ENCODE results near the gene DMKN. TPM values are rescaled to one million over a fixed set of nuclear protein-coding genes. Genes with fewer than 3 reads are reported as not detected.

DMKN gene
- total and polyA plus RNA-seq, 9 of the 15 experiments (the other 6 are each of a cell fraction or from before 2014, with no cell fraction given): 0.36 to 0.53 TPM; not detected in 7

DNA sequence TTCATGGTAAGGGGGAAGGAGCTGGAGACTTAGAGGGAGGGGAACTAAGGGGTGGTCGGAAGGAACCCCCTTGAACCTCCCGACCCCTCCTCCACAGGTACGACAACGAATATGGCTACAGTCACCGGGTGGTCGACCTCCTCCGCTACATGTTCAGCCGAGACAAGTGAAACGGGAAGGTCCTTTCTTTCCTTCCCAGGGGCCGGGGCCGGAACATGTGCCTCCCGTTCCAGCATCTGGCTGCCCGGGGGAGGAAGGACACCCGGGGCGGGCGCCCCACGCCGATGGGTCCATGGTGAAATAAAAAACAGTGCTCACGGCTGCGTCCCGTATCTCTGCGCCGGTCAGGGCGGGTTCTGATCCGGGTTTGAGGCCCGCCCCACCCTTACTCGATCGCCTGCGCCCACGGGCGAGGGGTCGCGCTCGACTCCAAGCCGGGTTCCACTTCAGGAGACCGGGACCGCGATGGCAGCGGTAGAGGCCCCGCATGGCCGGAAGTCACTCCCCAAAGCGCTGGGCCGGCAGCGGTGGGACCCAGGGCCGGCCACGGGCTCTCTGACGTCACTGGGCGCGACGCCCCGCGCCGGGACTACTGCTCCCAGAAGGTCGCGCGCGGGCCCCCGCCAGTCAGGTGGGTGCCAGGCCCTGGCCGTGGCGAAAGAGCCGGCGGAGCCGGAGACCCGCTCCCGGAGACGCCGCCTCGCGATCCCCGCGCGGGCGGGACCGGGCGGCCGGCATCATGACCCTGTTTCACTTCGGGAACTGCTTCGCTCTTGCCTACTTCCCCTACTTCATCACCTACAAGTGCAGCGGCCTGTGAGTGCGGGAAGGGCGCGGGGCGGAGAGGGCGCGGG is 31.8 kb upstream of the DMKN start, which contains the start of gene TMEM147 (continued):
- TF ChIP-seq ZFX (CRISPR knock-in tag; IDR thresholded peaks at IDR 0.05) (peak; percentile 95), ZNF507 (tag; conservative IDR thresholded peaks at IDR 0.05) (no peak), ATF7 (IDR thresholded peaks at IDR 0.05) (peak; percentile 92), TAF7 (tag; IDR thresholded peaks at IDR 0.05) (no peak), ZNF134 (CRISPR knock-in tag; conservative IDR thresholded peaks at IDR 0.05) (no peak), CCAR2 (IDR thresholded peaks at IDR 0.05; ENCODE audit: low read depth, low read length) (no peak), CBFA2T2 (conservative IDR thresholded peaks at IDR 0.05) (0 out of 2 replicates have a peak, but pooled peaks have one; percentile 19), ETS2 (tag; IDR thresholded peaks at IDR 0.05; ENCODE audit: borderline replicate concordance, poor library complexity, severe bottlenecking) (no peak), ATF1 (CRISPR knock-in tag; IDR thresholded peaks at IDR 0.05) (peak; percentile 85), ATF1 (tag; IDR thresholded peaks at IDR 0.05) (peak; percentile 99), RBBP5 (IDR thresholded peaks at IDR 0.05; ENCODE audit: borderline replicate concordance, insufficient read depth, low read length, poor library complexity, severe bottlenecking) (peak; percentile 61), LEF1 (IDR thresholded peaks at IDR 0.05) (no peak), SREBF1 (IDR thresholded peaks at IDR 0.05; ENCODE audit: borderline replicate concordance, low read depth, low read length) (peak; percentile 49; the same call in 1 of the 2 replicates), MYC (IDR thresholded peaks at IDR 0.05; ENCODE audit: low read depth, low read length) (peak; percentile 82), MYC (CRISPR knock-in tag; IDR thresholded peaks at IDR 0.05; ENCODE audit: borderline replicate concordance, low read depth) (peak; percentile 84; the same call in 1 of the 2 replicates), ETV1 (tag; conservative IDR thresholded peaks at IDR 0.05; ENCODE audit: low read depth) (peak; percentile 88)
- TF ChIP-seq, protein P1, sequence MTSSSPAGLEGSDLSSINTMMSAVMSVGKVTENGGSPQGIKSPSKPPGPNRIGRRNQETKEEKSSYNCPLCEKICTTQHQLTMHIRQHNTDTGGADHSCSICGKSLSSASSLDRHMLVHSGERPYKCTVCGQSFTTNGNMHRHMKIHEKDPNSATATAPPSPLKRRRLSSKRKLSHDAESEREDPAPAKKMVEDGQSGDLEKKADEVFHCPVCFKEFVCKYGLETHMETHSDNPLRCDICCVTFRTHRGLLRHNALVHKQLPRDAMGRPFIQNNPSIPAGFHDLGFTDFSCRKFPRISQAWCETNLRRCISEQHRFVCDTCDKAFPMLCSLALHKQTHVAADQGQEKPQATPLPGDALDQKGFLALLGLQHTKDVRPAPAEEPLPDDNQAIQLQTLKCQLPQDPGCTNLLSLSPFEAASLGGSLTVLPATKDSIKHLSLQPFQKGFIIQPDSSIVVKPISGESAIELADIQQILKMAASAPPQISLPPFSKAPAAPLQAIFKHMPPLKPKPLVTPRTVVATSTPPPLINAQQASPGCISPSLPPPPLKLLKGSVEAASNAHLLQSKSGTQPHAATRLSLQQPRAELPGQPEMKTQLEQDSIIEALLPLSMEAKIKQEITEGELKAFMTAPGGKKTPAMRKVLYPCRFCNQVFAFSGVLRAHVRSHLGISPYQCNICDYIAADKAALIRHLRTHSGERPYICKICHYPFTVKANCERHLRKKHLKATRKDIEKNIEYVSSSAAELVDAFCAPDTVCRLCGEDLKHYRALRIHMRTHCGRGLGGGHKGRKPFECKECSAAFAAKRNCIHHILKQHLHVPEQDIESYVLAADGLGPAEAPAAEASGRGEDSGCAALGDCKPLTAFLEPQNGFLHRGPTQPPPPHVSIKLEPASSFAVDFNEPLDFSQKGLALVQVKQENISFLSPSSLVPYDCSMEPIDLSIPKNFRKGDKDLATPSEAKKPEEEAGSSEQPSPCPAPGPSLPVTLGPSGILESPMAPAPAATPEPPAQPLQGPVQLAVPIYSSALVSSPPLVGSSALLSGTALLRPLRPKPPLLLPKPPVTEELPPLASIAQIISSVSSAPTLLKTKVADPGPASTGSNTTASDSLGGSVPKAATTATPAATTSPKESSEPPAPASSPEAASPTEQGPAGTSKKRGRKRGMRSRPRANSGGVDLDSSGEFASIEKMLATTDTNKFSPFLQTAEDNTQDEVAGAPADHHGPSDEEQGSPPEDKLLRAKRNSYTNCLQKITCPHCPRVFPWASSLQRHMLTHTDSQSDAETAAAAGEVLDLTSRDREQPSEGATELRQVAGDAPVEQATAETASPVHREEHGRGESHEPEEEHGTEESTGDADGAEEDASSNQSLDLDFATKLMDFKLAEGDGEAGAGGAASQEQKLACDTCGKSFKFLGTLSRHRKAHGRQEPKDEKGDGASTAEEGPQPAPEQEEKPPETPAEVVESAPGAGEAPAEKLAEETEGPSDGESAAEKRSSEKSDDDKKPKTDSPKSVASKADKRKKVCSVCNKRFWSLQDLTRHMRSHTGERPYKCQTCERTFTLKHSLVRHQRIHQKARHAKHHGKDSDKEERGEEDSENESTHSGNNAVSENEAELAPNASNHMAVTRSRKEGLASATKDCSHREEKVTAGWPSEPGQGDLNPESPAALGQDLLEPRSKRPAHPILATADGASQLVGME (CRISPR knock-in tag; IDR thresholded peaks at IDR 0.05): peak; percentile 42; the same call in 1 of the 2 replicates
- TF ChIP-seq, protein P2, sequence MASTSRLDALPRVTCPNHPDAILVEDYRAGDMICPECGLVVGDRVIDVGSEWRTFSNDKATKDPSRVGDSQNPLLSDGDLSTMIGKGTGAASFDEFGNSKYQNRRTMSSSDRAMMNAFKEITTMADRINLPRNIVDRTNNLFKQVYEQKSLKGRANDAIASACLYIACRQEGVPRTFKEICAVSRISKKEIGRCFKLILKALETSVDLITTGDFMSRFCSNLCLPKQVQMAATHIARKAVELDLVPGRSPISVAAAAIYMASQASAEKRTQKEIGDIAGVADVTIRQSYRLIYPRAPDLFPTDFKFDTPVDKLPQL (IDR thresholded peaks at IDR 0.05; ENCODE audit: extremely low read depth, insufficient read length): no peak
- TF ChIP-seq, protein P3, sequence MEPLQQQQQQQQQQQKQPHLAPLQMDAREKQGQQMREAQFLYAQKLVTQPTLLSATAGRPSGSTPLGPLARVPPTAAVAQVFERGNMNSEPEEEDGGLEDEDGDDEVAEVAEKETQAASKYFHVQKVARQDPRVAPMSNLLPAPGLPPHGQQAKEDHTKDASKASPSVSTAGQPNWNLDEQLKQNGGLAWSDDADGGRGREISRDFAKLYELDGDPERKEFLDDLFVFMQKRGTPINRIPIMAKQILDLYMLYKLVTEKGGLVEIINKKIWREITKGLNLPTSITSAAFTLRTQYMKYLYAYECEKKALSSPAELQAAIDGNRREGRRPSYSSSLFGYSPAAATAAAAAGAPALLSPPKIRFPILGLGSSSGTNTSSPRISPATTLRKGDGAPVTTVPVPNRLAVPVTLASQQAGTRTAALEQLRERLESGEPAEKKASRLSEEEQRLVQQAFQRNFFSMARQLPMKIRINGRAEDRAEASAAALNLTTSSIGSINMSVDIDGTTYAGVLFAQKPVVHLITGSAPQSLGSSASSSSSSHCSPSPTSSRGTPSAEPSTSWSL (CRISPR knock-in tag; IDR thresholded peaks at IDR 0.05; ENCODE audit: borderline replicate concordance): no peak
- TF ChIP-seq, protein P4, sequence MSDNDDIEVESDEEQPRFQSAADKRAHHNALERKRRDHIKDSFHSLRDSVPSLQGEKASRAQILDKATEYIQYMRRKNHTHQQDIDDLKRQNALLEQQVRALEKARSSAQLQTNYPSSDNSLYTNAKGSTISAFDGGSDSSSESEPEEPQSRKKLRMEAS (CRISPR knock-in tag; IDR thresholded peaks at IDR 0.05): peak; percentile 52; the same call in 1 of the 2 replicates
